NCI-H1930 (cell line): ENCODE results near the gene MPV17L2.

ENCODE experiments used
- DNase-seq, 2 experiments: peaks; one replicate each; lab custom pipeline; 2025; lab: John Stamatoyannopoulos, UW

MPV17L2 gene

DNA sequence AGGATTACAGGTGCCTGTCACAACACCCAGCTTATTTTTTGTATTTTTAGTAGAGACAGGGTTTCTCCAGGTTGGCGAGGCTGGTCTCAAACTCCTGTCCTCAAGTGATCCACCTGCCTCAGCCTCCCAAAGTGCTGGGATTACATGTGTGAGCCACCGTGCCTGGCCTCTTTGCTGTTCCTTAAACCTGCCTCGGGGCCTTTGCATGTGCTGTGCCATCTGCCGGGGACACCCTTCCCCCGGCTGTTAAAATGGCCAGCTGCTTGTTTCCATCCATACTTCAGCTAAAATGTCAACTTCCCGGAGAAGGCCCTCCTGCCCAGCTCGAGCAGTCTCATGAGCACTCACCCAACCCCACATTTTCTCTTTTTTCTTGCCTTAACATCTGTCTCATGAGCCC, 52.3 kb downstream of the MPV17L2 start:
- no peak for DNase-seq
